NB4 (cell line): ENCODE measurements around the gene NDUFV1.

Source experiments
- DNase-seq: peaks from one replicate; pipeline ENCODE4 v3.0.0; 2010; ENCODE audit warnings: low read depth
- H3K4me3 ChIP-seq: one replicate; pipeline ENCODE4 v1.5.1; 2011; ENCODE audit warnings: mild to moderate bottlenecking, low read depth, low read length, moderate library complexity
- CTCF ChIP-seq: IDR thresholded peaks from one replicate; pipeline ENCODE4 v1.5.1; 2012; ENCODE audit warnings: low read depth, low read length
- MAX ChIP-seq: IDR thresholded peaks from 2 replicates; pipeline ENCODE4 v1.6.1; 2011; ENCODE audit warnings: low read depth, low read length
- MYC ChIP-seq: IDR thresholded peaks from 2 replicates; pipeline ENCODE4 v1.6.1; 2011; ENCODE audit warnings: low read depth, low read length
- POLR2A ChIP-seq: IDR thresholded peaks from 2 replicates; pipeline ENCODE4 v1.6.1; 2011; ENCODE audit warnings: mild to moderate bottlenecking; ENCODE audit not compliant: insufficient read length; ENCODE audit errors: extremely low read depth

The NDUFV1 gene

DNA sequence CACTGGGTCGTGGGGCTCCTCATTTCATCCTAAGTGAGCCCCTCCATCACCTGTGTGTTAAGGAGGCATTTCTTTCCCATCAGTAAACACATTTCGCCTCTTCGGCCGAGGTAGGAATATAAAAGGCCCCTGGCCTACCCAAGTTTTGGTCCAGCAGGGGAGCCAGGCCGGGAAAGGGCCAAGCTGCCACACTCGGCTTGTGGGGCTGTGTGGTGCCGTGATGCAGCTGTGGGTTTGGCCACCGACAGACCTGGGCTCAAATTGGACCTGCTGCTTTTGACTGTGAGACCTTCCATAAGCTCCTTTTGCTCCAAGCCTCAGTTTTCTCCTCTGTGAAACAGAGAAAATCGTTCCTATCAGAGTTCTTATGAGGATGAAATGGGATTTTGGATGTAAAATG, 771 bp downstream of the NDUFV1 start:
- no peak for DNase-seq
- TF ChIP-seq CTCF = no peak
- TF ChIP-seq MYC = no peak
- peak overlapping the region; percentile 92 for H3K4me3 ChIP-seq

- H3K4me3 ChIP-seq = no peak overlapping the region
- DNase-seq = no peak
- no peak for TF ChIP-seq CTCF
- TF ChIP-seq POLR2A = no peak
- no peak for TF ChIP-seq MYC
- no peak for TF ChIP-seq MAX
Observed at GRCh38 chr11:67608486-67608885, 1.8 kb downstream of the NDUFV1 start.

- DNase-seq = no peak
- no peak overlapping the region for H3K4me3 ChIP-seq
- no peak for TF ChIP-seq MYC
- no peak for TF ChIP-seq MAX
- TF ChIP-seq CTCF = no peak
- no peak for TF ChIP-seq POLR2A
Observed at GRCh38 chr11:67609316-67609715, 2.6 kb downstream of the NDUFV1 start.

GRCh38 chr11:67610302-67610868, 3.6 kb downstream of the NDUFV1 start:
- H3K4me3 ChIP-seq = no peak overlapping the region
- TF ChIP-seq POLR2A = no peak
- no peak for TF ChIP-seq MYC
- no peak for TF ChIP-seq CTCF
- no peak for TF ChIP-seq MAX

GRCh38 chr11:67611165-67611564, 4.4 kb downstream of the NDUFV1 start:
- TF ChIP-seq MYC (no peak), POLR2A (no peak), MAX (no peak), CTCF (no peak)
- H3K4me3 ChIP-seq = no peak overlapping the region
- DNase-seq = no peak

More at GRCh38 chr11:67610302-67610868, 3.6 kb downstream of the NDUFV1 start:
- DNase-seq = no peak
